ENCODE data around the gene ANKHD1.
A peak's percentile ranks its signal among the peaks of the same experiment; 100 is the strongest.

The ANKHD1 gene, protein sequence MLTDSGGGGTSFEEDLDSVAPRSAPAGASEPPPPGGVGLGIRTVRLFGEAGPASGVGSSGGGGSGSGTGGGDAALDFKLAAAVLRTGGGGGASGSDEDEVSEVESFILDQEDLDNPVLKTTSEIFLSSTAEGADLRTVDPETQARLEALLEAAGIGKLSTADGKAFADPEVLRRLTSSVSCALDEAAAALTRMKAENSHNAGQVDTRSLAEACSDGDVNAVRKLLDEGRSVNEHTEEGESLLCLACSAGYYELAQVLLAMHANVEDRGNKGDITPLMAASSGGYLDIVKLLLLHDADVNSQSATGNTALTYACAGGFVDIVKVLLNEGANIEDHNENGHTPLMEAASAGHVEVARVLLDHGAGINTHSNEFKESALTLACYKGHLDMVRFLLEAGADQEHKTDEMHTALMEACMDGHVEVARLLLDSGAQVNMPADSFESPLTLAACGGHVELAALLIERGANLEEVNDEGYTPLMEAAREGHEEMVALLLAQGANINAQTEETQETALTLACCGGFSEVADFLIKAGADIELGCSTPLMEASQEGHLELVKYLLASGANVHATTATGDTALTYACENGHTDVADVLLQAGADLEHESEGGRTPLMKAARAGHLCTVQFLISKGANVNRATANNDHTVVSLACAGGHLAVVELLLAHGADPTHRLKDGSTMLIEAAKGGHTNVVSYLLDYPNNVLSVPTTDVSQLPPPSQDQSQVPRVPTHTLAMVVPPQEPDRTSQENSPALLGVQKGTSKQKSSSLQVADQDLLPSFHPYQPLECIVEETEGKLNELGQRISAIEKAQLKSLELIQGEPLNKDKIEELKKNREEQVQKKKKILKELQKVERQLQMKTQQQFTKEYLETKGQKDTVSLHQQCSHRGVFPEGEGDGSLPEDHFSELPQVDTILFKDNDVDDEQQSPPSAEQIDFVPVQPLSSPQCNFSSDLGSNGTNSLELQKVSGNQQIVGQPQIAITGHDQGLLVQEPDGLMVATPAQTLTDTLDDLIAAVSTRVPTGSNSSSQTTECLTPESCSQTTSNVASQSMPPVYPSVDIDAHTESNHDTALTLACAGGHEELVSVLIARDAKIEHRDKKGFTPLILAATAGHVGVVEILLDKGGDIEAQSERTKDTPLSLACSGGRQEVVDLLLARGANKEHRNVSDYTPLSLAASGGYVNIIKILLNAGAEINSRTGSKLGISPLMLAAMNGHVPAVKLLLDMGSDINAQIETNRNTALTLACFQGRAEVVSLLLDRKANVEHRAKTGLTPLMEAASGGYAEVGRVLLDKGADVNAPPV (N-terminal part only)

DNA sequence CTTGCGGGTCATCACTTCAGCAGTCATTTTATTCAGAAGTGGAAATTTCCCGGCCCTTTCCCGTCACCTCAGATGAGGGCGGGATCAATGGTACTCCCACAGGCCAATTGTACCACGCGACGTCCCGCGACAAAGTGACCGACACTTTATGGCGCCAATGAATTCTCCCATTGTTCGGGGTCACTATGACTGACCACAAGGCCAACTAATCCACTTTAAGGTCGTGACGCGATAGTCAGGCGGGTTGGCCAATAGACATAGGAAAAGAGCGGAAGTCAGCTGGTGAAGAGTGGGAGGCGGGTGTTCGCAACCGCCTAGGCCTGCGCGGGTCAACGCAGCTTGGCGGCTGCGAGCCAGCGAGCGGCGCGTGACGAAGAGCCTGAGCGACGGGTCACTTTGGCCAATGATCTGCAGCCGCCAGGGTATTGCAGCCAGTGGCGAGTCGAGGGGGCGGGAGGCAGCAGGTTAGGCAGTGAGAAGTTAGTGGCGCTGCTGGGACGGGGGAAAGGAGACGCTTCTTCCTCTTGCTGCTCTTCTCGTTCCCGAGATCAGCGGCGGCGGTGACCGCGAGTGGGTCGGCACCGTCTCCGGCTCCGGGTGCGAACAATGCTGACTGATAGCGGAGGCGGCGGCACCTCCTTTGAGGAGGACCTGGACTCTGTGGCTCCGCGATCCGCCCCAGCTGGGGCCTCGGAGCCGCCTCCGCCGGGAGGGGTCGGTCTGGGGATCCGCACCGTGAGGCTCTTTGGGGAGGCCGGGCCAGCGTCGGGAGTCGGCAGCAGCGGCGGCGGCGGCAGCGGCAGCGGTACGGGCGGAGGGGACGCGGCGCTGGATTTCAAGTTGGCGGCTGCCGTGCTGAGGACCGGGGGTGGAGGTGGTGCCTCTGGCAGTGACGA, at the start of gene ANKHD1:
Gene ANKHD1 (plus strand): TSS at position 472 of the 896 bp plus-strand sequence. CDS start 135 bp downstream, at position 607.
- DNase-seq (ENCODE audit: low read depth in 2 of 2) = peak; percentile 87 to 96

DNA sequence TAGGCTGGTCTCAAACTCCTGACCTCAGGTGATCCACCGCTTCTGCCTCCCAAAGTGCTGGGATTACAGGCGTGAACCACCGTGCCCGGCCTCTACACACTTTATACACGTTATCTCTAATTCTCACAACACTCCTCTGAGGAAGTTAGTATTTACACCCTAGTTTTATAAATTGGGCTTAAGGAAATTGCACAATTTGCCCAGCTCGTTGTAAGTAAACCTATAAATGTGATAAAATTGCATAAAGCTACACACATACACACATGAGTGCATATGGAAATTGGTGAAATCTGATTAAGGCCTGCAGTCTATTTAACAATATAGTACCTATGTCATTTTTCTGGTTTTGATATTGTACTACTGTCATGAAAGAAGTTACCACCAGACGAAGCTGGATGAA, 46.1 kb upstream of the ANKHD1 start:
- no peak for DNase-seq (ENCODE audit: low read depth in 2 of 2)

DNA sequence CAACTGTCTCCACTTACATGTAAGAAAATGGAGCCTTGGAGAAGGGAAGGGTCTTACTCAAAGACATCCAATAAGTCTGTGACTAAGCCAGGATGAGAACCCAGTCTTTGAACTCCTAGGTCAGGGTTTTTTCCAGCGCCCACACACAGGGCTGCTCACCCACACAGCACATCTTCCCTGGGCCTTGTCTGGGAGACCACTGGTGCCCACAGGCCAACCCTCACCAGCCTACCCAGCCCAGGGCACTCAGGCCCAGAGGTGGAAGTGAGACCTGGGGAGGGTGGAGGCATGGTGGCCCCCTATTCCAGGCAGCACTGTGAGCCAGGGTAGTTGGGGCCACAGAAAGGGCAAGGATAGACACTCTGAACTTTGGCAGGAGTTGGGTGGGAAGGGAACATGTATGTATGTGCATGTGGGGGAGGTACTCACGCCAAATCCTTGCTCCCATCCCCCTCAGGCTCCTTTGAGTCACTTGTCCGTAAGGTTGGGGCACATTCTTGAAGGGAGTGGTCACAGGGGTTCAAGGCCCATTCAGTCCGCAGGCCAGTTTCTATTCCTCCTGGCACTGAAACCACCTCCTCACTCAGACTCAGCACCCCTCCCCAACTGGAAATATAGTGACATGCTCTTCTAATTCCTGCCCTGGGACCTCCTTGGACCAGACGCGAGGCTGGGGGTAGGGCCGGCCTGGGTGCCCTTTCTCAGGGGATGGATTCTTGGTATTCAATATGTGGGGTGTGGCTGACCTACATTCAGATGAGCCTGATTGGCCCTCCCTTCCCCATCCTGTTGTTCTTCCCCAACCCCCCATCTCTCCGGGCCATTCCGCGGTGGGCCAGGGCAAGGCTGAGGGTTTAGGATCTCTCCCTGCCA, 44.5 kb upstream of the ANKHD1 start:
- no peak for DNase-seq (ENCODE audit: low read depth in 2 of 2)

DNA sequence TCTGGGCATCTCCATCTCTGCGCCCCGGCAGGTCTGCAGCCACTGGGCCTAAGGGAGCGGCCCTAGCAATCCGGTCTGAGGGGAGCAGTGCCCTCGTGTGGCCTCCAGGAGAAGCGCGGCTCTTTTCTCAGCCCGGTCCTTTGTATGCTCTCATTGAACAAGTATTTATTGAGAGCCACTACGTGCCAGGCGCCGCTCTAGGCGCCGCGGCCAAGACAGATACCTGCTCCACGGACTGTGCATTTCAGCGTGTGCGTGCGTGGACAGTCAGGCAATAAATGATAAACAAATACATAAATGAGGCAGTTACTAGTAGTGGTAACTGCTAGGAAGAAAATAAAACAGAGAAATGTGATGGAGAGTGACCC, 43.9 kb upstream of the ANKHD1 start:
- DNase-seq (ENCODE audit: low read depth in 2 of 2) = peak; percentile 67

DNA sequence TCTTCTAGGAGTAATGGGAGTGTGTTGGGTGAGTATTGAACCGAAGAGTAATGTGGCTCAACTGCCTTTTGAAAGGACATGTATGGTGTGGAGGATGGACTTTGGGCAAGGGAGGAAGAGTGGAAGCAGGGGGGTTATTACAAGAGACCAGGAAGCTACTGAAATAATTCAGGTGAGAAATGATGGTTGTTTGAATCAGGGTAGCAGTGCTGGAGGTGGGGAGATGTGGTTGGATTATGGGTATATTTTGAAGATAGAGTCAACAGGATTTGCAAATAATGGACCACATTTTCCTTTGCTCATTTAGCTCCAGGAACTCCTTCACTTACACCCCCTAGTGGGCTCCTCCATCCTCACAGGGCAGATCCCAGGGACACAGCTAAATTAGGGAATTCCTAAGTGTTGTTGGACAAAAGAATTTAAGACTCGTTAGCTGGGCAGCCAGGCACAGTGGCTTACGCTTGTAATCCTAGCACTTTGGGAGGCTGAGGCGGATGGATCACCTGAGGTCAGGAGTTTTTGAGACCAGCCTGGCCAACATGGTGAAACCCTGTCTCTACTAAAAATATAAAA, 42.8 kb upstream of the ANKHD1 start:
- no peak for DNase-seq (ENCODE audit: low read depth in 2 of 2)

DNA sequence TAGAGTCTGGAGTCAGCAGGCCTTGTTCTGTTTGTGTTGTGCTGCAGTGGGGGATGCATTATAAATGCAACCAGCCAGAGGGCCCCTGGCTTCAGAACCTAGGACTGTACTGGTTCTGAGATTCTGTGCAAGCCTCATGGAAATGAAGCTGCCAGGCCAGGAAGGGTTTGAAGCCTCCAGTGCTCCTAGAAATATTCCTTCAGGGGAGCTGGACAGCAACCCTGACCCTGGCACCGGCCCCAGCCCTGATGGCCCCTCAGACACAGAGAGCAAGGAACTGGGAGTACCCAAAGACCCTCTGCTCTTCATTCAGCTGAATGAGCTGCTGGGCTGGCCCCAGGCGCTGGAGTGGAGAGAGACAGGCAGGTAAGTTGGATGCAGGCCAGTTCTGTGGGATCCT, 41.5 kb upstream of the ANKHD1 start, which contains the start of gene SLC4A9:
Gene SLC4A9 (plus strand): TSS at position 94 of the 400 bp plus-strand sequence. CDS start 43 bp downstream, at position 137.
- DNase-seq (ENCODE audit: low read depth in 2 of 2) = no peak

DNA sequence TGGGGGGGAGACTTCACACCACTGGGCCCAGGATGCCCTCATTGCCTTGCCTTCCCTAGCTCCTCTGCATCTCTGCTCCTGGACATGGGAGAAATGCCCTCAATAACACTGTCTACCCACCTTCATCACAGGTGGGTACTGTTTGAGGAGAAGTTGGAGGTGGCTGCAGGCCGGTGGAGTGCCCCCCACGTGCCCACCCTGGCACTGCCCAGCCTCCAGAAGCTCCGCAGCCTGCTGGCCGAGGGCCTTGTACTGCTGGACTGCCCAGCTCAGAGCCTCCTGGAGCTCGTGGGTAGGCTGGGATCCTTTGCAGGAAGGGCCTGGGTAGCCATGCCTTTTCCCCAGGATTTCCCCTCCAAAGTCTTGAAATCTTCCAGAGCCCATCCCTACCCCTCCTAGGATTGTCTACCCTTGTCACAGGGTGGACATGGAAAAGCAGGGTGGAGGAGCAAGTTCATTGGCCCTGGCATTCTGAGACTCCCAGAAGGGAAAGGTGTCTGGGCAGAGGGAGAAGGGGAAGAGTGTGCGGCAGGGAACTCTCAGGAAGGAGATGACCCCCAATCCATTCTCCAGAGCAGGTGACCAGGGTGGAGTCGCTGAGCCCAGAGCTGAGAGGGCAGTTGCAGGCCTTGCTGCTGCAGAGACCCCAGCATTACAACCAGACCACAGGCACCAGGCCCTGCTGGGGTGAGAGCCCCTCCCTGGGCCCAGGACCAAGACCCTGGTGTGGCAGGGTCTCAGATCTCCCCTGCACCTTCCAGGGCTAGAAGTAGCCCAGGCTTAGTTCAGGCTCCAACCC, 40.8 kb upstream of the ANKHD1 start:
- no peak for DNase-seq (ENCODE audit: low read depth in 2 of 2)

DNA sequence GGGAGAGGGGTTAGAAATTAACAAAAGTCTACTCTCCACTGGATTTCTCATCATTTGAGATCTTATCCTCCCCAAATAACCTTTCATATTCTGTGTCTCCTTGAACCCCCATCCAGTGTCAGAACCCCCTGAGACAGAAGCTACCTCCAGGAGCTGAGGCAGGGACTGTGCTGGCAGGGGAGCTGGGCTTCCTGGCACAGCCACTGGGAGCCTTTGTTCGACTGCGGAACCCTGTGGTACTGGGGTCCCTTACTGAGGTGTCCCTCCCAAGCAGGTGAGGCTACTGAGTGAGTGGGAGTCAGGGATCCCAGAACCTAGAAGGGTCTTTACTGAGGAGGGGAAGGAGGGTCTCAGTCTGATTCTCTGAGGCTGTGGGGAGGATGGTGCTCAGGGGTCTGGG, 39.7 kb upstream of the ANKHD1 start:
- DNase-seq (ENCODE audit: low read depth in 2 of 2) = no peak

DNA sequence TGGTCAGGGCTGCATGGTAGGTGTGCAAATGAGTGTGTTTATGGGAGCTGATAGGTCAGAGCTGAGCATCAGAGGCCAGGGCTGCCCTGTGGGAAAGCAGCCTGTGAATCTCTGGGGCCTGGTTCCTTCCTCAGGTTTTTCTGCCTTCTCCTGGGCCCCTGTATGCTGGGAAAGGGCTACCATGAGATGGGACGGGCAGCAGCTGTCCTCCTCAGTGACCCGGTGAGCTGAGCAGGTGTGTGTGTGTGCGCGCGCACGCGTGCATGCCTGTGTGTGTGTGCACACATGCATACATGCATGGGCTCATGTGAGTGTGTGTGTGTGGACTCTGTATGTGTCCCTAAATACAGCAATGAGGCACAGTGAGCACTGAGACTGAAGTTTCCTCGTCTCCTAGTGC, 39.3 kb upstream of the ANKHD1 start:
- no peak for DNase-seq (ENCODE audit: low read depth in 2 of 2)

DNA sequence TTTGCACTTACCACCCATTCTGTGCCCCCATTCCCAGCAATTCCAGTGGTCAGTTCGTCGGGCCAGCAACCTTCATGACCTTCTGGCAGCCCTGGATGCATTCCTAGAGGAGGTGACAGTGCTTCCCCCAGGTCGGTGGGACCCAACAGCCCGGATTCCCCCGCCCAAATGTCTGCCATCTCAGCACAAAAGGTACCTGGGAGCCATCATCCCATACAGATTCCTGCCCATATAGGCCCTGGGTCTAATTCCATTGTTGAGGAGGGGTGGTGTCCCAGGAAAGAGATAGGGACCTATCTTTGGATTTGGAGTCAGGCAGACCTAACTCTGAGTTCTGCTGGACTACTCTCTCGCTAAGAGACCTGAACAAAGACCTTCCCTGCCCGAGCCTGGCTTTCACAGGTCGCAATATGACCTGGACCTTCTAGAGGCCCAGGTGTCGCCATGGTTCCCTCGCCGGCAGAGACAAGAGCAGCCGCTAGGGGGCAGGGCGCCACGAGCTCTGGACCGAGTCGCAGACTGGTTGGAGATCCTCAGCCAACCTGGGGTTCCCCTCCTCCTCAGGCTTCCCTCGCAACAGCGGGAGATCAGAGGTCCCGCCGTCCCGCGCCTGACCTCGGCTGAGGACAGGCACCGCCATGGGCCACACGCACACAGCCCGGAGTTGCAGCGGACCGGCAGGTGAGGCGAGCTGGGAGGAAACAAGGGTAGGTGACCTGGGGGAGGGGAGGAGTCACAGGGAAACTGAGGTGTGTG, 38.6 kb upstream of the ANKHD1 start:
- DNase-seq (ENCODE audit: low read depth in 2 of 2) = peak; percentile 80 to 89

DNA sequence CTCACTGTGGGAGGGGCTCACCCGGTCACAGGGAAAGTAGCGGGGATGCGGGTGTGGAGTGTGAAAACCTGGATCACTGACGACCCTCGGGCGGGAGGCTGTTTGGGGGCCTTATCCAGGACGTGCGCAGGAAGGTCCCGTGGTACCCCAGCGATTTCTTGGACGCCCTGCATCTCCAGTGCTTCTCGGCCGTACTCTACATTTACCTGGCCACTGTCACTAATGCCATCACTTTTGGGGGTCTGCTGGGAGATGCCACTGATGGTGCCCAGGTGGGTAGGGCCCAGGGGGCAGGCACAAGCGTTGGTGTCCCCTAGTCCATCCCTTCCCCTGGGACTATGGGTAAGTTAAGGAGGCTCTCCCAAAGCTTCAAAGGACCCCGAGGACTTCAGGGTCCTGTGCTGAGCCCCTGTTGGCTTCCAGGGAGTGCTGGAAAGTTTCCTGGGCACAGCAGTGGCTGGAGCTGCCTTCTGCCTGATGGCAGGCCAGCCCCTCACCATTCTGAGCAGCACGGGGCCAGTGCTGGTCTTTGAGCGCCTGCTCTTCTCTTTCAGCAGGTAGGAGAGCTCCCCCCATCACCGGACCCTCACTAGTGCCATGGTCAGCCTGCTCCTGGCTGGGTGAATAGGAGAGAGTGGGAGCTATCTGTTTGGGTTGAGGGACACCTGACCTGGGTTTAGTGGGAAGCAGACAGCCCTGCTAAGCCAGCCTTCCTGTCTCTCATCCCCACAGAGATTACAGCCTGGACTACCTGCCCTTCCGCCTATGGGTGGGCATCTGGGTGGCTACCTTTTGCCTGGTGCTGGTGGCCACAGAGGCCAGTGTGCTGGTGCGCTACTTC, 37.8 kb upstream of the ANKHD1 start:
- DNase-seq (ENCODE audit: low read depth in 2 of 2) = no peak

DNA sequence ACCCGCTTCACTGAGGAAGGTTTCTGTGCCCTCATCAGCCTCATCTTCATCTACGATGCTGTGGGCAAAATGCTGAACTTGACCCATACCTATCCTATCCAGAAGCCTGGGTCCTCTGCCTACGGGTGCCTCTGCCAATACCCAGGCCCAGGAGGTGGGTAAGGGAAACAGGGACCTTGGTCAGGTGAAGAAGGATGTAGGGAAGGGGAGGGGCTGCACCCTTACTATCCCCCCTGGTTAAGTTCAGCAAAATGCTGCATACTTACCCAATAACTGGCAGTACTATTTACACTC, 37.2 kb upstream of the ANKHD1 start:
- DNase-seq (ENCODE audit: low read depth in 2 of 2) = no peak

DNA sequence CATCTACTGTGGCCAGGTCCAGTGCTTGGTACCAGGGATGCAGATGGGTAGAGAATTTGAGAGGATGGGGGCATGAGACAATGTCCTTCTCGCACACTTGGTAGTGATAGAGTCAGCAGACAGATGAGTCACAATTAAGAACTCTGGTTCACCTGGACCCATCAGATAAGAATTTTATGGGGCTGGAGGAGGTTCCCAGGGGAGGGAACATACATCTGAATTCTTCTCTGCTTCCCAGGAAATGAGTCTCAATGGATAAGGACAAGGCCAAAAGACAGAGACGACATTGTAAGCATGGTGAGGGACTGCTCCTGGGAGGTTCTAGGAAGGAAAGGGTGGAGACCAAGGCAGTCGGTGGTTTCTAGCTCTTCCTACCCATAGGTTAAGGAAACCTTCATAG, 36.4 kb upstream of the ANKHD1 start:
- DNase-seq (ENCODE audit: low read depth in 2 of 2) = no peak

DNA sequence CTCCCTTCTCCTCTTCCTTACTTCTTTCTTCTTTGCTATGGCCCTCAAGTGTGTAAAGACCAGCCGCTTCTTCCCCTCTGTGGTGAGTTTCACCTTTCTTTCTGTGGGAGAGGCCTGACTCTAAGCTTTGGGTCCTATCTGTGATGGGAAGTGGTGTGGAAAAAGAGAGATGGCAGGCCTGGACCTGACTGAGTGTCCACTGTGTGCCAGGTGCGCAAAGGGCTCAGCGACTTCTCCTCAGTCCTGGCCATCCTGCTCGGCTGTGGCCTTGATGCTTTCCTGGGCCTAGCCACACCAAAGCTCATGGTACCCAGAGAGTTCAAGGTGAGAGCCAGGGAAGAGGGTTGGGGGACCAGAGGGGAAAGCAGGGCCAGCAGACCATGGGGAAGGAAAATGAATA, 35.7 kb upstream of the ANKHD1 start:
- no peak for DNase-seq (ENCODE audit: low read depth in 2 of 2)

DNA sequence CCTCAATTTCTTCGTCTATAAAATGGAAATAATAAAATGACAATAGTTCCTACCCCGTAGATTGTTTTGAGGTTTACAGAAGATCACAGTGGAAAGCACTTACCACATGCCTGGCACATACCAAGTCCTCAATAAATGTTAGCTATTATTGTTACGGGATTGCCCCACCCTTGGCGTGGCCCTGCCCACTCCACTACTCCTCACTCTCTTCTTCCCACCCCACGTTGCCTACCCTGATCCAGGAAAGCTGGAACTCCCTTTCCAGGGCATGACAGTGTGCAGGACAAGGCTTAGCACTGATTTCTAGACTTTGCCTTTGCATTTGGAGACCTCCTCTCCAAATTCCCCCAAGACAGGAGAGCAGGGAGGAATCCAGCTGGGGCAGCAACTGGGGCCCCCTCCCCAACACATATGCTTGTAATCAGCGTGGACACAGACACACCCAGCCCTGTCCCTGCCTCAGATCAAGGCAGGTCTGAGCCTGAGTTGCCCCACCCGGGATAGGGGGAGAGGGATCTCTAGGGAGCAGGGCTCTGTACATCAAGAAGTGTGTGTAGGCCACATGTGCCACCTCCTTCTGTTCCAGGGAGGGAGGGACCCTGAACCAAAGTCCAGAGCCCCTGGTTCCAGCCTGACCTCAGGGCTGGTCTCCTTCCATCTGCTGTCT, 34.9 kb upstream of the ANKHD1 start:
- no peak for DNase-seq (ENCODE audit: low read depth in 2 of 2)

DNA sequence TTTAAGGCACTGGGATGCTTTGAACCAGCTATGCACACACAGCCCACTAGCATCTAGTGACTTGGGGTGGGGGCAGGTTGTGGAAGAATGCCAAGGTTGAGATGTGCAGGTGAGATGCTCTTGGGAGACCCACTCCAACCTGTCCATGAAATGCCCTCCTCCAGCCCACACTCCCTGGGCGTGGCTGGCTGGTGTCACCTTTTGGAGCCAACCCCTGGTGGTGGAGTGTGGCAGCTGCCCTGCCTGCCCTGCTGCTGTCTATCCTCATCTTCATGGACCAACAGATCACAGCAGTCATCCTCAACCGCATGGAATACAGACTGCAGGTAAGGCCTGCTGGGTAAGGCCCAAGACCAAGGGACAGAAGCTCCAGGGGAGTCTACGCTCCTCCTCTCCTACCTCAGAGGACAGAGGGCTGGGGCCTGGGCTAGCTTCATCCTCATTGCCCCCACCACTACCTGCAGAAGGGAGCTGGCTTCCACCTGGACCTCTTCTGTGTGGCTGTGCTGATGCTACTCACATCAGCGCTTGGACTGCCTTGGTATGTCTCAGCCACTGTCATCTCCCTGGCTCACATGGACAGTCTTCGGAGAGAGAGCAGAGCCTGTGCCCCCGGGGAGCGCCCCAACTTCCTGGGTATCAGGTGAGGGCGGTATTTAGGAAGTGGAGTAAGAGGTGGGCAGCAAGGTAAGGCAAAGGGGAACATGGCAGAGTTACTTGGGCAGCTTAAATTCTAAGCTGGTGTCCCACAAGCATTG, 34.2 kb upstream of the ANKHD1 start:
- DNase-seq (ENCODE audit: low read depth in 2 of 2) = no peak

Measured in stimulated activated CD4-positive, alpha-beta T cell treated with anti-CD3 and anti-CD28 coated beads, Interleukin-4, amount 100 ng/mL, for 48 hours (primary cell).